Stimulated activated CD4-positive, alpha-beta T cell treated with anti-CD3 and anti-CD28 coated beads, TNF-alpha, amount 100 ng/mL, for 1 hour (primary cell): Measurements from ENCODE around the gene SCFD2.
"Not testable (repeated sequence)": the region's sequence is repeated elsewhere in the genome, so short reads cannot be mapped to it uniquely, and the experiment has no call there.

ENCODE experiments used
- DNase-seq, 3 donors: peaks; one replicate each; pipeline ENCODE4 v3.0.0-alpha.2; 2020; ENCODE audit warnings: low read depth in 3 of 3, low spot score in 1 of 3

The SCFD2 gene

GRCh38 chr4:53192496-53192895 lies 173.4 kb downstream of the SCFD2 start:
- no peak for DNase-seq

GRCh38 chr4:53191997-53192396 lies 173.9 kb downstream of the SCFD2 start:
- DNase-seq = no peak

GRCh38 chr4:53189011-53189410 lies 176.8 kb downstream of the SCFD2 start:
- no peak for DNase-seq

GRCh38 chr4:53186714-53187358 lies 179.0 kb downstream of the SCFD2 start:
- DNase-seq = no peak

GRCh38 chr4:53185869-53186585 lies 179.8 kb downstream of the SCFD2 start:
- DNase-seq = no peak

- no peak for DNase-seq
These were observed 182.1 kb downstream of the SCFD2 start for GRCh38 chr4:53183754-53184153.

- not testable (repeated sequence) for DNase-seq
These were observed 188.1 kb downstream of the SCFD2 start for GRCh38 chr4:53177751-53178150.

GRCh38 chr4:53175640-53176039 lies 190.2 kb downstream of the SCFD2 start:
- DNase-seq = no peak

- DNase-seq = no peak
These were observed 191.0 kb downstream of the SCFD2 start for GRCh38 chr4:53174823-53175222.

- no peak for DNase-seq
These were observed 192.3 kb downstream of the SCFD2 start for GRCh38 chr4:53173576-53173975.

GRCh38 chr4:53171797-53172196 lies 194.1 kb downstream of the SCFD2 start:
- DNase-seq = no peak

- no peak for DNase-seq
These were observed 195.9 kb downstream of the SCFD2 start for GRCh38 chr4:53169695-53170617.

- DNase-seq = no peak
These were observed 197.6 kb downstream of the SCFD2 start for GRCh38 chr4:53168228-53168627.

- DNase-seq = no peak
These were observed 202.9 kb downstream of the SCFD2 start for GRCh38 chr4:53162969-53163368.

GRCh38 chr4:53161787-53162433 lies 204.0 kb downstream of the SCFD2 start:
- DNase-seq = no peak

GRCh38 chr4:53161051-53161786 lies 204.6 kb downstream of the SCFD2 start:
- no peak for DNase-seq

- DNase-seq = no peak
These were observed 209.0 kb downstream of the SCFD2 start for GRCh38 chr4:53156896-53157295.

- no peak for DNase-seq
These were observed 213.4 kb downstream of the SCFD2 start for GRCh38 chr4:53152467-53152866.

- DNase-seq = no peak
These were observed 214.4 kb downstream of the SCFD2 start for GRCh38 chr4:53151489-53151788.

- DNase-seq = no peak
These were observed 215.0 kb downstream of the SCFD2 start for GRCh38 chr4:53150631-53151488.
